NB4 (cell line): ENCODE results near the gene GADD45A.

Source experiments
- MYC ChIP-seq: IDR thresholded peaks from 2 replicates; pipeline ENCODE4 v1.6.1; 2011; ENCODE audit warnings: low read depth, low read length
- POLR2A ChIP-seq: IDR thresholded peaks from 2 replicates; pipeline ENCODE4 v1.6.1; 2011; ENCODE audit warnings: mild to moderate bottlenecking; ENCODE audit not compliant: insufficient read length; ENCODE audit errors: extremely low read depth
- TF ChIP-seq, protein P1 (sequence below): IDR thresholded peaks from one replicate; pipeline ENCODE4 v1.5.1; 2012; ENCODE audit warnings: low read depth, low read length
- TF ChIP-seq, protein P2 (sequence below): IDR thresholded peaks from 2 replicates; pipeline ENCODE4 v1.6.1; 2011; ENCODE audit warnings: low read depth, low read length

DNA sequence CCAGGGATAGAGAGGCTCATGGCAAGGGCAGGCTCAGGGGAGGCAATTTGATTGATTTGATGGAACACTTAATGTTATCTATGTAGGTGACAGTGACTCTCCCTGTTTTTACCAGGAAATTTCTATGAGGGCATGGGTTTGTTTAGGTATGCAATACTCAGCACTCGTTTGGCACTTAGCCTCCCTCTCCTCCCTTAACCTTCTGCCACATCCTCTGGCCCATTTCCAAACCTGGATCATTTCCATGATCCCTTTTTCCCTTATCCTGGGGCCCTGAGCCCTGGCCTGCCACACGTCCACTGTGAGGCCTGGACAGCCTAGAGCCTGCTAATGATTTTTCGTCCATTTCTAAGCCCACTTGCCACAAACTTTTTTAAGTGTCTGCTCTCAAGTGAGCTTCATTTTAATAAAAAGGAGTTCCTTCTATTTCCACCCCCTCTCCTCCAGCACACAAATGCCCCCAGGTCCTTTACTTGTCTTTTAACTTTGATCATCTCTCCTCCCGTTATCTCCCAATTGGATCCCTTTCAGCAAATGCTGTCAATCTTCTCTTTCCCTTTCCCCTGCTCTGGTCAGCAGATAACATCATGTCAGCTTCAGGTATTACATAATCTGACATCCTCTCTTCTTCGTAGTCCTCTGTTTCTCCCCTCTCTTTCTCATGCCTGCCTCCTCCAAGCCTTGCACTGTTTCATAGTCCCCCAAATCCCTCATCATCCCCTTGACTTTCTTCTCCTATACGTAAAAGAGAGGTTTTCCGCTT, 37.8 kb upstream of the GADD45A start:
- TF ChIP-seq, protein P1, sequence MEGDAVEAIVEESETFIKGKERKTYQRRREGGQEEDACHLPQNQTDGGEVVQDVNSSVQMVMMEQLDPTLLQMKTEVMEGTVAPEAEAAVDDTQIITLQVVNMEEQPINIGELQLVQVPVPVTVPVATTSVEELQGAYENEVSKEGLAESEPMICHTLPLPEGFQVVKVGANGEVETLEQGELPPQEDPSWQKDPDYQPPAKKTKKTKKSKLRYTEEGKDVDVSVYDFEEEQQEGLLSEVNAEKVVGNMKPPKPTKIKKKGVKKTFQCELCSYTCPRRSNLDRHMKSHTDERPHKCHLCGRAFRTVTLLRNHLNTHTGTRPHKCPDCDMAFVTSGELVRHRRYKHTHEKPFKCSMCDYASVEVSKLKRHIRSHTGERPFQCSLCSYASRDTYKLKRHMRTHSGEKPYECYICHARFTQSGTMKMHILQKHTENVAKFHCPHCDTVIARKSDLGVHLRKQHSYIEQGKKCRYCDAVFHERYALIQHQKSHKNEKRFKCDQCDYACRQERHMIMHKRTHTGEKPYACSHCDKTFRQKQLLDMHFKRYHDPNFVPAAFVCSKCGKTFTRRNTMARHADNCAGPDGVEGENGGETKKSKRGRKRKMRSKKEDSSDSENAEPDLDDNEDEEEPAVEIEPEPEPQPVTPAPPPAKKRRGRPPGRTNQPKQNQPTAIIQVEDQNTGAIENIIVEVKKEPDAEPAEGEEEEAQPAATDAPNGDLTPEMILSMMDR, result no peak
- no peak for TF ChIP-seq MYC
- TF ChIP-seq POLR2A, result no peak
- TF ChIP-seq, protein P2, sequence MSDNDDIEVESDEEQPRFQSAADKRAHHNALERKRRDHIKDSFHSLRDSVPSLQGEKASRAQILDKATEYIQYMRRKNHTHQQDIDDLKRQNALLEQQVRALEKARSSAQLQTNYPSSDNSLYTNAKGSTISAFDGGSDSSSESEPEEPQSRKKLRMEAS, result no peak
